Erythroblast (primary cell): ENCODE measurements around the gene ZNF581.

Experiments
- GATA1 ChIP-seq: IDR thresholded peaks from 2 replicates; pipeline ENCODE4 v1.6.1; 2011; ENCODE audit warnings: low read depth, mild to moderate bottlenecking, control low read depth, low read length, moderate library complexity
- POLR2A ChIP-seq: IDR thresholded peaks from 2 replicates; pipeline ENCODE4 v1.6.1; 2011; ENCODE audit warnings: mild to moderate bottlenecking, low read length

DNA sequence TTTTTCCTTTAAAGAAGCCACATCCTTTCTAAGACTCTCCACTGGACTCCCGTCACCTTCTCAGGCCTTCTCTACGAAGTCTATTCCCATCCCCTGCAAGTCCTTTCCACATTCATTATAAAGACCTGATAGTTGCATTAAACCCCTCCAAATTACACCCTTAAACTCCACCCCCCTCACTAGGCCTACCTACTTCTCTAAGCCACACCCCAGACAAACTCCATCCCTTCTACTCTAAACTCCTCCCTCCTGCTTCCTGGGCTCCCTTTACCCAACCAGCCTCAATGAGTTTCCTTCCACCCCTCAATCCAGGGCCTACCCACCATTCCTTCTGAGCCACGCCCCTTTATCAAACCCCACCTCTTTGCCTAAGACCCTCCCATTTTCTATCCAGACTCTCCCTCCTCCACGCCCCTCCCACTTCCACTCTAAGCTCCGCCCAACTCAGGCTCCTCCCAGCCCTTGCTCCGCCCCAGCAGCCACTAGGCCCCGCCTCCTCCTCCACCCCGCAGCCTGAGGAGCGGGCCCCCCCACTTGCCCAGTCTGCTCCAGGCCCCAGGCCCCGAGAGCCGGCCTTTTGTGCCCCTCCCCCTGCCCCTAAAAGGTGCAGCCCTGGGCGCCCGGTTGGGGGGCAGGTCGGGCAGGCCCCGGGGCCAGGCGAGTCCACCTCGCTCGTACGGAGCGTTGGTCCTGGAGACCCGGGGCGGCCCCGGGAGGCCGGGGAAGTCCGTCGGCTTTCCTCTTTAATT is 44.6 kb upstream of the ZNF581 start:
- no peak for TF ChIP-seq POLR2A
- TF ChIP-seq GATA1, result no peak
